D341Med (cell line): Measurements from ENCODE around the gene CXCL14.

ENCODE experiments used
- DNase-seq: peaks from one replicate; pipeline ENCODE4 v3.0.0; 2012; ENCODE audit warnings: low spot score

The CXCL14 gene

DNA sequence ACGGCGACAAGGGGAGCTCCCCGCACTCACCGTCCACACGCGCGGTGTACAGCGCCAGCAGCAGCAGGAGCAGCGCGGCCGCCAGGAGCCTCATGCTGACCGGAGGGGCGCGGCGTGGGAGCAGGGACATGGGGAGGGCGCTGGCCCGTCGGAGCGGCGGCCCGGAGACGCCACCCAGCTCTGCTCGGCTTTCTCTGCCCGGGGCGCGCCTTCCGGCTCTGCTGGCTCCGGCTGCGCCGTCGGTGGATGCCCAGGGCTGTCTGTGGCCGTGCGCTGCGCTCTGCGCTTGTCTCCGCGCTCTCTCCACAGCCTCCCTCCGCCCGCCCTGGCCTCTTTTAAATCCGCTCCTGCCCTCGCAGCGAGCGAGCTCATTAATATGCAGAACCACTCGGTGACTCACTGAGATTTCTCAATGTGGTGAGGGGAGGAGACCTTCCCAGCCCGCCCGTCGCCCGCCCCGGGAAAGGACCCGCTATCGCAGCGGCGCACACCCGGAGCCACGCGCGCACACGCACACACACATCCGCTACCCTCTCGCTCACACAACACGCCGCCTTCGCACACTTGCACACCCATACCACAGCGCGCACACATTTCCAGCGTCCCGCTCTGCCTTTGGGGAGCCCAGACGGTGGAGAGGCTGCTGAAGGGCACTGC lies at the start of gene CXCL14:
TSS of gene CXCL14 (minus strand) at position 307 of the 657 bp plus-strand sequence. CDS start at position 94, 213 bp downstream.
- DNase-seq = peak; percentile 66

- DNase-seq = no peak
These were observed 47.8 kb upstream of the CXCL14 start for GRCh38 chr5:135626636-135627035.

DNA sequence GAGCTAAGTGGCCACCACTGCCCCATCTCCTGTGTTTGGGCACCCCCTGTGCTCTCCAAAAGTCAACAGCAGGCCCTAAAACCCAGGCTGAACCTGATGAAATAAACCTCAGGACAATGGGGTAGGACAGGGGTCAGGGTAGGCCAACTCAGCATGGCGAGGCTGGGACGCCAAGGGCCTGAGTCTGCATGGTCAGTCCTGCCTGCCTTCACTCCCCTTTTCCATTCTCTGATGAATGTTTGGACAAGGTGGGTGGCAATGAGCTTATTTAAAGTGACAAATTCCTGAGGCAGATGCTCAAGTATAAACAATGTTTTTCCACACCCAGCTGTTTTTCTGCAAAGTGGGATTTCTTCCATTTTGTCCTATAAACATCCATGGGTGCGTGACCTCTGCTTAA lies 47.2 kb upstream of the CXCL14 start:
- no peak for DNase-seq

DNA sequence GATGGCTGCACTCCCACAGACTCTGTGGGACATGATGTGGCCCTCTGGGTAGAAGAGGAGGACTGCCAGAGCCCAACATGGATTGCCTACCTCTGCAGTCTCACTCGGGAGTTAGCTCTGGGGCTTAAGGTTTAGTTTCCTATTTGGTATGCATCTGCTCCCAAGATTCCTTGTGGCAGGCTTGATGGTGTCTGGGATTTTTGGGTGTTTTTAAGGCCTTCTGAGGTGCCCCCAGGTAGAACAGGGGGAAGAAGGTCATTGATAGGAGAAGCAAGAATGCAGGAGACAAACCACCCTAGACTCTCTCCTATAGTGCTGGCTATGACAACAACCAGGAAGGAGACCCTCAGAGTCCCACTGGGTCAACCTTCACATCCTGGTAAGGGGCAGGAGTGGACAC lies 46.7 kb upstream of the CXCL14 start:
- DNase-seq = no peak

DNA sequence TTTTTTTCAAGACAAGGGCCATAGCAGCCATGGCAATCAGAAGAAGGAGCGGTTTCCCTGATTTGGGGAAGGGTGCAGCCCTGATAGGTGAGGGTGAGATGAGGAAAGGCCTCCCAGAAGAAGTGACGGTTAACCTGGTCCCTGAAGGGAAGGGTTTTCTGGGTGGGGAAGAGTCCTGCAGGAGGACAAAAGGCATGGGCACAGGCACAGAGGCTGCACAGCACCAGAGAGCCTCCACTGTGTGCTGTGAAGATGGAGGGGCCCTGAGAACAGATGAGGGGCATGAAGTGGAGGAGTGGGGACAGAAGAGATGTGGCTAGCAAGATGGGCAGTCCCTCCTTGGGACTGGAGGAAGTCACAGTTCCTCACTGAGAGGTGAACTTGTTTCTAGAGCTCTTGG lies 46.3 kb upstream of the CXCL14 start:
- DNase-seq = no peak

- DNase-seq = no peak
These were observed 44.5 kb upstream of the CXCL14 start for GRCh38 chr5:135623186-135623715.

- no peak for DNase-seq
These were observed 36.9 kb upstream of the CXCL14 start for GRCh38 chr5:135615581-135616260.

DNA sequence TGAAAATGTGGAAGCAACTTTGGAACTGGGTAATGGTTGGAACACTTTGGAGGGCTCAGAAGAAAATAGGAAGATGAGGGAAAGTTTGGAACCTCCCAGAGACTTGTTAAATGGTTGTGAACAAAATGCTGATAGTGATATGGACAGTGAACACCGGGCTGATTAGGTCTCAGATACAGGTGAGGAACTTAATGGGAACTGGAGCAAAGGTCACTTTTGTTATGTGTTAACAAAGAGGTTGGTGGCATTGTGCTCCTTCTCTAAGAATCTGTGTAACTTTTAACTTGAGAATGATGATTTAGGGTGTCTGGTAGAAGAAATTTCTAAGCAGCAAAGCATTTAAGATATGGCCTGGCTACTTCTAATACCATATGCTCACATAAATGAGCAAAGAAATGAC lies 36.4 kb upstream of the CXCL14 start:
- DNase-seq = no peak

GRCh38 chr5:135609981-135610380 lies 31.2 kb upstream of the CXCL14 start:
- DNase-seq = no peak

- DNase-seq = no peak
These were observed 30.1 kb upstream of the CXCL14 start for GRCh38 chr5:135608761-135609443.

- no peak for DNase-seq
These were observed 29.6 kb upstream of the CXCL14 start for GRCh38 chr5:135608361-135608760.

DNA sequence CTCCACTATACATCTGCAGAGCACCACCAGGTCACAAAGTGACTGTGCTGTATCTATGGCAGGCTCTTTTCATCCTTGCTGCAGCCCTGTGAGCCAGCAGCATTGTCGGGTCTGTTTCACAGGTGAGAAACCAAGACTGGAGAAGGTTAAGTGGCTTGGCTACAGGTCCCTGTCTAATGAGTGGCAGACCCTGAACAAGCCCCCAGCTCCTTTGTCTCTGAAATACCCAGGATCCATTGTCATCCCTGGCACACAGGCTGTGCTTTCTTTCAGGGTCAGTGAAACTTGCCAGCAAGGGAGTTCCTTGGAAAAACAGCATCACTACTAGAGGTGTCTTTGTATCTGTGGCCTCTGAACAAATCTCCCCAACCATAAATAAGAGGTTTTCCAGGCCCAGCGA lies 27.6 kb upstream of the CXCL14 start:
- DNase-seq = no peak

GRCh38 chr5:135605221-135605620 lies 26.4 kb upstream of the CXCL14 start:
- DNase-seq = no peak

GRCh38 chr5:135604056-135604455 lies 25.3 kb upstream of the CXCL14 start:
- no peak for DNase-seq

DNA sequence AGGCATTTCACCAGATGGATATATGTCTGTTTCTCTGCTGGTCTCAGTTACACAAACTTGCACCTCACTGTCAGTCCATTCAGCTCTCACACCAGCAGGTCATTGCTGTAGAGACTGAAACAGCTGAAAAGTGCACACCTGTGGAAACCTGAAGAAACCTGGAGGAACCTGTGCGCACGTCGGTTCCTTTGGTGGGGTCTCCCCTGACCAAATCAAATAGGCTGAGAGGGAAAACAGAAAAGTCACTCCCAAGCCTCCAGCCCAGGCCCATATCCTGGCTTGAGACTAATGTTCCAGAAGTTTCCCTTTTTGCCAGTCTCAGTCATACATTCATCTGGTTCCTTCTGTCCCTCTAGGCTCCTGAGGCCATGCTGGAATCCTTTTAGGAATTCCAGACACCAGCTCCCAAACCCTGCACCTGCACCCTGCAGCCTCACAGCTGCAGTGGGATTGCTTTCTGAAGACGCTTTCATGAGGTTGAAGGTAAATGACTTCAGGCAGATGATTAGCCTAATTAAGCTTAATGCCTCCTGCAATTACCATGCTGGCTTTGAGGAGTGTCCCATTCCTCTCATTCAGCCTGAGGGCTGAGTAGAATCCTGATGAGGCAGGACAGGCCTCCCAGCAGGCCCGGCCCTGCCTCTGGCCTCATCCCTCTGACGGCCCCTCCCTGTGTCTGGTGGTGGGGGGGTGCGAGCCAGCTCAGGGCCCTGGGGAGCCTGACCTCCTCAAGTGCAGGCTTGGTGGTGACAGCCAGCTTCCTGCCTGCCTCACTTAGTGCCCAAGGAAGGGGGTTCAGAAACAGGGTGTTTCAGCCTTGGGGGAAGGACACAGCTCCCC lies 24.3 kb upstream of the CXCL14 start:
- DNase-seq = no peak

GRCh38 chr5:135601466-135601865 lies 22.7 kb upstream of the CXCL14 start:
- DNase-seq = no peak

DNA sequence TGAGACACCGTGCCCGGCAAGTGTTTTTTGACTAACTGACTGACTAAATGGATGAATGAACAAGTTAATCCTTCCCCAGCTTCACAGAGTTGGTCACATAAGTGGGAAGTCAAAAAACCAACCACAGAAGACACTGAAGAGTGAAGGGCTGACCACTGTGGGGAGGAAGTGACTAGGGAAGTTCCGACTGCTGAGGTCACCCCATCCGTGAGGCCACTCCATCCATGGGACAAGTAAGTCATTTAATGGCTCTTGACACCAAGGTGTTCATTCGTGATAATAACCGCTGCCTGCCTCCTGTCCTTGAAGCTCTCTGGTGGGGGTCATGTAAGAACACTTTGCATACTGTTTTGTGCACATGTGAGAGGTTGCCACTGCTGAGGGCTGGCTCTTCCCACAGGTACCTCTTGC lies 22.2 kb upstream of the CXCL14 start:
- DNase-seq = no peak

DNA sequence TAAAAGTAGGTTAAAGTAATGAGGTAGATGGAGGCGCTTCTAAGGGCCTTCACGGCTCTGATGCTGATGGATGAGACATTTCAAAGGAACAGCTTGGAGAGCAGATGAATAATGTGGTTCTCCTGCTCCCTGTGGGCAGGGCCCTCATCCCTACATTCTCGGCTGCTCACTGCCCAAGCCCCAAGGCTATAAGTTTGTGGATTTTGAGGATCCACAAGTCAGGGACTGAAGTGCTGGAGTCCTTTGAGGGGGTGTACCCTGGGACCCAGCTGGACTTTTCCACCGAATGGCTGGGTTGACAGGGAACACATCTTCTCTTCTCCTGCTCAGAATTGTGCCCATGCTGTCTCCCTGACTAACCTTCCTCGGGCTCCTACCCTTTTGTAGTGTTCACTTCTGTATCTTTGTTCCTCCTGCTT lies 21.4 kb upstream of the CXCL14 start:
- DNase-seq = no peak

DNA sequence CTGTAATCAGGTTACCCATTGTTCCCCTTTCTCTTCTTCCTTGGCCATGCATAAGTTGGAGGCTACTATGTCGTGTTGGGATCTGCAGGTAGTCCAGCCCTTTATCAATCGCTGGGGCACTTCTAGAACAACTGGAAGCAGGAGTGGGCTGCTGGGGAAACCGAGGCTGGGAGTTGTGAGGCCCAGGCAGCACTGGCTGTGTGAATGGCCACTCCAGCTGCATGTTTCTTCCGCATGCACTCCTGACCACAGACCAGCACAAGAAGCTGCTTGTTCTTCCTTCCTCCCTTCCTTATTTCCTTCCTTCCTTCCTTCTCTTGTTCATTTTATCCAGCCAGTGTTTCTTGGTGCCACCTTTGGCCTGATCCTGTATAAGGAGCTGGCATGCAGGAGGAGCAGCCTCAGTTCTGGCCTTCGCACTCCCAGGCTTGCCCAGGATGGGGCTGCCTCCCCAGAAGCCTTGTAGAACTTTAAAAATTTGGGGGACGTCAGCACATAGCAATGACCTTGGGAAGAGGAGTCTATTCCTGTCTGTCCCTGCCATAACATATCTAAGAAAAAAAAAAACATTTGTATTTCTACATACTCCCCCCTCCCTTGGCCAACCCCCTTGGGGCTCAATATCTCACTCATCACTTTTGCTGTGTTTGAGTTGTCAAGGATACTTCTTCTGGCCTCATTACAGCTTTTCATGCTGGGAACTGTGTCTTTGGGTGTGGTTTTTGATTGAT lies 20.8 kb upstream of the CXCL14 start:
- no peak for DNase-seq

DNA sequence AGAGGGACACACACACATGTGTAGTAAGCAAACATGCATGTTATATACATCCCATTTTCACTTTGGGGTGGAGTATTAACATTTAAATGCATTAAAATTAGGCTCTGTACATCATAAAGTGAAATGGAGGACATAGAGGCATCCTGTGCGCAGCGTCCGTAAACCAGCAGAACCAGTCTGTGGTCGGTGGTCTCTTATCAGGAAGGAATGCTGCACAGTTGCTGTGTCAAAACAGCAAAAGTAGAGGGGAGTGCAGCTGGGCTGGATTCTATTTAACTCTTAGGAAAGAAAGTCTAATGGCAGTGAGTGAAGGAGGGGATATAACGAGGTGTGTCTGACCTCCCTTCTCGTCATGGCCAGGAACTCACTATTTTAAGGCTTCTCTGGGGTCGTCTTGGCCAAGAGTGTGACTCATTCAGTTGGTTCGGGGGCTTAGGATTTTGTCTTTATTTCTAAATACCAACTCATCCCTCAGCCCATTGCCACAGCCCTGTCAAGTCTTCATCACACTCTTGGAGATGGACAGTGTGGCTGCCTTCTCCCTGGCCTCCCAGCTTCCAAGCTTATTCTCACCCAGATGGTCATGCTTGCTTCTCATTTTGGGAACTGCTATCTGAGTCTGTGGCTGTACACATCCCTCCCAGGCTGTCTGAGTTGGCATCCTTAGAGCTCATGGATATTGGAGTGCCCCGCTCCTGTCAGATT lies 20.1 kb upstream of the CXCL14 start:
- DNase-seq = no peak

GRCh38 chr5:135596788-135597187 lies 18.0 kb upstream of the CXCL14 start:
- DNase-seq = no peak
